HFFc6 (cell line): ENCODE measurements around the gene SLC26A3. TPM values are rescaled to one million over a fixed set of nuclear protein-coding genes. Genes with fewer than 3 reads are reported as not detected.

Source experiments
- DNase-seq: peaks from one replicate; pipeline ENCODE4 v3.0.0-alpha.2; 2018
- H3K27ac Mint-ChIP-seq: 2 replicates; pipeline ENCODE4 v1.8.0; 2020; ENCODE audit warnings: mild to moderate bottlenecking, mixed read lengths
- H3K27me3 Mint-ChIP-seq: 2 replicates; pipeline ENCODE4 v1.8.0; 2021; ENCODE audit warnings: mild to moderate bottlenecking, moderate library complexity, mixed read lengths; ENCODE audit not compliant: insufficient read depth
- H3K36me3 Mint-ChIP-seq: 2 replicates; pipeline ENCODE4 v1.8.0; 2021; ENCODE audit warnings: low read depth, mixed read lengths
- H3K4me1 Mint-ChIP-seq: 2 replicates; pipeline ENCODE4 v1.8.0; 2020; ENCODE audit warnings: low read depth, mixed read lengths
- H3K4me3 Mint-ChIP-seq: 2 replicates; pipeline ENCODE4 v1.8.0; 2020; ENCODE audit warnings: mild to moderate bottlenecking, moderate library complexity, mixed read lengths
- H3K9me3 Mint-ChIP-seq: 2 replicates; pipeline ENCODE4 v1.8.0; 2020; ENCODE audit warnings: mild to moderate bottlenecking, mixed read lengths
- total RNA-seq, 6 experiments: library from RNA; stranded (reverse); fragmentation: NEBNext Ultra II Directional; extraction: Animal tissue kit (Norgen Biotek cat#: 25700); gene quantifications; 2 replicates in 1 of 6; 3 replicates in 5 of 6; pipeline ENCODE4 v1.2.3, GENCODE V29; 2021
- TF ChIP-seq, protein P1 (sequence below): fragments of 200-600 bp; sonication (generic); IDR thresholded peaks from 2 replicates; pipeline ENCODE4 v1.5.0; 2021; ENCODE audit warnings: antibody characterized with exemption, mild to moderate bottlenecking

The SLC26A3 gene
- total RNA-seq, 6 experiments from 2014 or later, result not detected

- no peaks in the 10 kb centered on the region for H3K9me3 Mint-ChIP-seq
- H3K4me1 Mint-ChIP-seq, result no peaks in the 10 kb centered on the region
- H3K27ac Mint-ChIP-seq, result no peak overlapping the region
- no peak for DNase-seq
- H3K4me3 Mint-ChIP-seq, result no peak overlapping the region
- no peaks in the 10 kb centered on the region for H3K36me3 Mint-ChIP-seq
- TF ChIP-seq, protein P1, sequence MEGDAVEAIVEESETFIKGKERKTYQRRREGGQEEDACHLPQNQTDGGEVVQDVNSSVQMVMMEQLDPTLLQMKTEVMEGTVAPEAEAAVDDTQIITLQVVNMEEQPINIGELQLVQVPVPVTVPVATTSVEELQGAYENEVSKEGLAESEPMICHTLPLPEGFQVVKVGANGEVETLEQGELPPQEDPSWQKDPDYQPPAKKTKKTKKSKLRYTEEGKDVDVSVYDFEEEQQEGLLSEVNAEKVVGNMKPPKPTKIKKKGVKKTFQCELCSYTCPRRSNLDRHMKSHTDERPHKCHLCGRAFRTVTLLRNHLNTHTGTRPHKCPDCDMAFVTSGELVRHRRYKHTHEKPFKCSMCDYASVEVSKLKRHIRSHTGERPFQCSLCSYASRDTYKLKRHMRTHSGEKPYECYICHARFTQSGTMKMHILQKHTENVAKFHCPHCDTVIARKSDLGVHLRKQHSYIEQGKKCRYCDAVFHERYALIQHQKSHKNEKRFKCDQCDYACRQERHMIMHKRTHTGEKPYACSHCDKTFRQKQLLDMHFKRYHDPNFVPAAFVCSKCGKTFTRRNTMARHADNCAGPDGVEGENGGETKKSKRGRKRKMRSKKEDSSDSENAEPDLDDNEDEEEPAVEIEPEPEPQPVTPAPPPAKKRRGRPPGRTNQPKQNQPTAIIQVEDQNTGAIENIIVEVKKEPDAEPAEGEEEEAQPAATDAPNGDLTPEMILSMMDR, result no peak
- peaks cover 30% of the 10 kb centered on the region for H3K27me3 Mint-ChIP-seq
Measured at GRCh38 chr7:107785926-107786325, 17.1 kb downstream of the SLC26A3 start.

DNA sequence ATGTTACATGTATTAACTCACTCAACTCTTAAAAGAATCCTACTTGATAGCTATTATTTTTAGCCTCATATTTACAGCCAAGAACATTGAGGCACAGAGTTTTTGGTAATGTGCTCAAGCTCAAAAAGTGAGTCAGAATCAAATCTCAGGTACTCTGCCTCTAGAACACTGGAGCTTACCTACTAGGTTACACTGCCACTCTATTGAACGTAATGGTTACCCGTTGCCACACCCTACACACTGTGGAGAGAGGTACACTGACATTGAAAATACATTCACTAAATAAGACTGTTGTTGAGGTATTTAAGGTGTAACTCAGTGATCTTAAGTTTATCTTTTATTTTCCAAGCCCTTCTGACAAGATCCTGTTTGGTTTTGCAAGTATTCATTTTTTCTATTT, 17.9 kb downstream of the SLC26A3 start:
- Mint-ChIP-seq H3K36me3 (no peaks in the 10 kb centered on the region), H3K27ac (no peak overlapping the region), H3K4me1 (no peaks in the 10 kb centered on the region), H3K9me3 (no peaks in the 10 kb centered on the region), H3K4me3 (no peak overlapping the region), H3K27me3 (peaks cover 30% of the 10 kb centered on the region)
- TF ChIP-seq, protein P1, result no peak
- no peak for DNase-seq

DNA sequence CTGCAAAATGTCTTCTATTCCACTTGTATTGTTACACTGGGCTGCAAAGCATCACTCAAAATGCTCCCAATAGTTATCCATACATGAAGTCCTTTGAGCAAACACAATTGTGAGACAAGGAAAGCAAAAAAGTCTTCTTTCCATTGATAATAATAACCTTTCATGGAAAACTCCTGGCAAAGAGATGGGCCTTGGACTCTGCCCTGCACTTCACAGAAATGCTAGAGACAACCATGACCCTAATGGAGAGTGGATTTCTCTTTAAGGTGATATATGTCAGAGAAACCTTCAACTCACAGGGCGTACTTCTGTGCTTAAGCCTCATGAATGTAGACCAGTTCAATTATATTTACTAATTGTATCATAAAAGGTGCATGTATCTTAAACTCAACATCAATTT, 19.4 kb downstream of the SLC26A3 start:
- TF ChIP-seq, protein P1, result no peak
- no peaks in the 10 kb centered on the region for H3K4me1 Mint-ChIP-seq
- no peak overlapping the region for H3K4me3 Mint-ChIP-seq
- no peak overlapping the region for H3K27ac Mint-ChIP-seq
- no peaks in the 10 kb centered on the region for H3K9me3 Mint-ChIP-seq
- no peaks in the 10 kb centered on the region for H3K36me3 Mint-ChIP-seq
- DNase-seq, result no peak
- H3K27me3 Mint-ChIP-seq, result peaks cover 27% of the 10 kb centered on the region

DNA sequence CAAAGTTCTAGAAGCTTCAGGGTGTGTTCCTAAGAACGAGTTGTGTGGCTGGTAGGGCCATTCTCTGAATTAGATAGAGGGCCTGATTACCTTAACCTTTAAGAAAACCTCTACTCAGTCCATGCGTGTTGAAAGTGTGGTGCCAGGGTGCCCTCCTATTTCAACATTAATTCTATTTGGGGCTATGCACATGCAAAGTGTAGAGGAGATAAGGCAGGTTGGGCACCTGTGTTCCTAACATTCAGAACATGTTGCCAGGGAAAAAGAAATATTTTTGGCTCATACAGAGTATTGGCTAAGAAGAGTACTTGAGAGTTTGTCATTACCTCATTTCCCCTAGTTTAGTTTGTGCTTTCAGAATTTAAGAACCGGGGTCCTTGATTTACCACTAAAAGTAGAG, 20.6 kb downstream of the SLC26A3 start:
- DNase-seq, result no peak
- Mint-ChIP-seq H3K9me3 (no peaks in the 10 kb centered on the region), H3K36me3 (no peaks in the 10 kb centered on the region), H3K27me3 (peaks cover 23% of the 10 kb centered on the region), H3K4me1 (no peaks in the 10 kb centered on the region), H3K4me3 (no peak overlapping the region), H3K27ac (no peak overlapping the region)
- TF ChIP-seq, protein P1, result no peak

GRCh38 chr7:107779647-107780099, 23.4 kb downstream of the SLC26A3 start:
- no peak for DNase-seq
- peaks cover 8% of the 10 kb centered on the region for H3K27me3 Mint-ChIP-seq
- TF ChIP-seq, protein P1, result no peak
- no peaks in the 10 kb centered on the region for H3K4me1 Mint-ChIP-seq
- no peaks in the 10 kb centered on the region for H3K36me3 Mint-ChIP-seq
- no peak overlapping the region for H3K4me3 Mint-ChIP-seq
- no peak overlapping the region for H3K27ac Mint-ChIP-seq
- no peaks in the 10 kb centered on the region for H3K9me3 Mint-ChIP-seq

DNA sequence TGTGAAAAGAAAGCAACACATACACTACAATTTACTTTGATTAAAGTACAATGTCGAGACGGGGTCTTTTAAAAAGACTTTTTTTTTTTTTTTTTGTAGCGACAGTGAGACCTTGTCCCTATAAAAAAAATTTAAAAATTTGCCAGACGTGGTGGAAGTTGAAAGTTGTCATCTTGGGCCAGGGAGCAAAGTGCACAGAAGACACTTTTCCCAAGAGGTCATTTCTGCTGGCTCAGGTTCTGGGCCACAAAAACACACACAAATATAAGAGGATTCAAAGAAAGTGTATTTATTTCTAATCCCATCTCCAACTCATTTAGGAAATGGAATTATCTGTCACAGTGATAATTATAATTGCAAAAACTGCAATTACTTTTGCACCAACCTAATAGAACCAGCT, 24.7 kb downstream of the SLC26A3 start:
- peaks cover 9% of the 10 kb centered on the region for H3K27me3 Mint-ChIP-seq
- TF ChIP-seq, protein P1, result no peak
- no peak overlapping the region for H3K27ac Mint-ChIP-seq
- H3K36me3 Mint-ChIP-seq, result no peaks in the 10 kb centered on the region
- H3K9me3 Mint-ChIP-seq, result no peaks in the 10 kb centered on the region
- H3K4me3 Mint-ChIP-seq, result no peak overlapping the region
- no peak for DNase-seq
- no peaks in the 10 kb centered on the region for H3K4me1 Mint-ChIP-seq
